Activated naive CD4-positive, alpha-beta T cell treated with anti-CD3 and anti-CD28 coated beads, Interleukin-2, amount 10 ng/mL, durations not matched to agents 7 days and 5 days (primary cell): ENCODE measurements around the gene CTPS2.
A peak's percentile ranks its signal among the peaks of the same experiment; 100 is the strongest.

Experiments used
- CTCF ChIA-PET: fragments of 350-600 bp; sonication (Branson Sonifier 250); formaldehyde crosslinking; loops from one replicate; lab custom pipeline; 2021; ENCODE audit warnings: antibody characterized with exemption; lab: Charles Lee
- DNase-seq: peaks from one replicate; pipeline ENCODE4 v3.0.0-alpha.2; 2020
- H3K27ac Mint-ChIP-seq: one replicate; pipeline ENCODE4 v1.8.0; 2021; ENCODE audit warnings: mild to moderate bottlenecking, moderate library complexity, mixed read lengths
- H3K27me3 Mint-ChIP-seq: one replicate; pipeline ENCODE4 v1.8.0; 2021; ENCODE audit warnings: mild to moderate bottlenecking, mixed read lengths
- H3K36me3 Mint-ChIP-seq: one replicate; pipeline ENCODE4 v1.8.0; 2021; ENCODE audit warnings: mixed read lengths
- H3K4me1 Mint-ChIP-seq: one replicate; pipeline ENCODE4 v1.8.0; 2021; ENCODE audit warnings: mixed read lengths
- H3K4me3 Mint-ChIP-seq: one replicate; pipeline ENCODE4 v1.8.0; 2021; ENCODE audit warnings: mild to moderate bottlenecking, moderate library complexity, mixed read lengths
- H3K9me3 Mint-ChIP-seq: one replicate; pipeline ENCODE4 v1.8.0; 2021; ENCODE audit warnings: mixed read lengths

Gene CTPS2

DNA sequence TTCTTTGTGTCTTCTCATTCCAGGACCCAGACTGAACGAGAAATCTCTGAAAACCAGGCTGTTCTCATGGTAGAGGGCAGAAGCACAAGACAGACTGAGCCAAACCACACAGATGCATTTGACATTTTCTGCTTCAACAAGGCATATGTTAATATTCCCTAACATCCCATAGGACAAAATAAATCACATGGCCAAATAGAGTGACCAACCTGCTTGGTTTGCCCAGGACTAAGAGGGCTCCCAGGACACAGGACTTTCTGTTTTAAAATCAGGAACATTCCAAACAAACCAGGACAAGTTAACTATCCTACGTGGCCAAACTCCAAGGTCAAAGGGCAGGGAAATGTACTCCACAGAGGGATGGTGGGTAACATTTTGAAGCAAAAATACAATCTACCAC lies 11.7 kb downstream of the CTPS2 start:
- CTCF ChIA-PET: no interaction called here
- H3K36me3 Mint-ChIP-seq: peaks cover 2% of the 10 kb centered on the region
- no peak for DNase-seq

DNA sequence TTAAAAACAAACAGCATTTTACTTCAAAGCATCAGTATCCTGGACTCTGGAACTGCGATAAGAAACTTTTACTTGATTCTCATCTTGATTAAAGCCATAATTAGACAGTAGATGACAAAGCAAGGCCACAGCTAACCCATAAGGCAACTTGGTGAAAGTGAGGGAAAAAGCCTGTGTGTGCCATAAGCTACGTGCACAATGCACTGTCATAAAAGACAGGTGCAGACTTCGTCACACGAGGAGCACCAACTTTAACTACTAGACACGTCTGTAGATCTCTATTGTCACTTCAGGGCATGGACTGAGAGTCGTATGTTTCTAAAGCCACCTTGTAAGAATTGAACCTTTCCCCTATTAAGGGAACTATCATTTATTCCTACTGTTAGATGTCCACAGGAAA lies 13.1 kb downstream of the CTPS2 start:
- Mint-ChIP-seq H3K27me3 (no peaks in the 10 kb centered on the region), H3K9me3 (no peaks in the 10 kb centered on the region), H3K36me3 (peaks cover 2% of the 10 kb centered on the region), H3K4me1 (peaks cover 2% of the 10 kb centered on the region), H3K4me3 (no peak overlapping the region), H3K27ac (no peak overlapping the region)
- CTCF ChIA-PET: no interaction called here
- DNase-seq: no peak

More for the DNA sequence above, 11.7 kb downstream of the CTPS2 start:
- no peak overlapping the region for H3K4me3 Mint-ChIP-seq
- peaks cover 2% of the 10 kb centered on the region for H3K4me1 Mint-ChIP-seq
- no peak overlapping the region for H3K27ac Mint-ChIP-seq
- no peaks in the 10 kb centered on the region for H3K27me3 Mint-ChIP-seq
- no peaks in the 10 kb centered on the region for H3K9me3 Mint-ChIP-seq

DNA sequence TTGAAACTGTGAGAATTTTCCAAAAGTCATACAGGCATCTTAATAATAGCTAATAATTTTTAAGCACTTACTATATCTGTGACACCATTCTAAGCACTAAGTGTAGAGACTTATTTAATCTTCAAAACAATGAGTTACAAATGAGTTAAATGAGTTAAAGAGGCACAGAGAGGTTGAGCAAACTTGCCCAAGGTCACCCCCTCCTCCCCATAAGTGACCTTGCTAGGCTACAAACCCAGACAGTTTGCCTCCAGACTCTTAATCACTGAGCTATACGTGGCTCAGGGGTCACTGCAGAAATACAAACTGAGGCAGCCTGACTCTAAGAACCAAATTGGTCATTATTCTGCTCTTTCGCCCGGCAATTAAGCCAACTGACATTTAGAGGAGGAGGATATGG lies 15.5 kb downstream of the CTPS2 start:
- no peaks in the 10 kb centered on the region for H3K27me3 Mint-ChIP-seq
- DNase-seq: no peak
- no peaks in the 10 kb centered on the region for H3K36me3 Mint-ChIP-seq
- peaks cover 2% of the 10 kb centered on the region for H3K4me1 Mint-ChIP-seq
- H3K4me3 Mint-ChIP-seq: no peak overlapping the region
- H3K9me3 Mint-ChIP-seq: no peaks in the 10 kb centered on the region
- CTCF ChIA-PET: interaction anchor here (0.9 to 1.4 kb wide), 2 partner anchors 10 to 252 kb away, joined by 3 to 5 read pairs; no protein-coding TSS in a partner anchor
- H3K27ac Mint-ChIP-seq: no peak overlapping the region

DNA sequence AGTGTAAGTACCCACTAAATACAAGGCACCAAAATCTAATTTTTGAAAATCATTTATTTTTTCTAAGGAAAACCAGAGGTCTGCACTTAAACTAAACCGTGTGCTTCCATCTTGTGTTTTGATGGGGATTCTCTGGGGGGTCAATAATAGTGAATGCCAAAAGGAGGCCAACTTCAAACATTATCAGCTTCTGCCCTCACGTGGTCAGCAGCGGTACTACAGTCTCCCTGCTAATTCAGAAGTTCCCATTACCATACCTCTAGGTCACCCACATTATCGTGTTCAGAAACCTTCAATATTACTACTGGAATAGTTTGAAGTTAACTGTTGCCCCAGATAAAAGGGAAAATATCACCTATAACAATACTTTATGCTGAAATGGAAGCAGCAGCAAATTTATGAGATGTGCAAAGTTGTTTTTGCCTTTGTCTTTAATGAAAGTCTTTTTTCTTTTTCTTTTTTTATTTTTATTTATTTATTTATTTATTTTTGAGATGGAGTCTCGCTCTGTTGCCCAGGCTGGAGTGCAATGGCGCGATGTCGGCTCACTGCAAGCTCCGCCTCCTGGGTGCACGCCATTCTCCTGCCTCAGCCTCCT lies 17.3 kb downstream of the CTPS2 start:
- Mint-ChIP-seq H3K36me3 (no peaks in the 10 kb centered on the region), H3K4me3 (no peak overlapping the region), H3K27ac (no peak overlapping the region), H3K9me3 (no peaks in the 10 kb centered on the region), H3K4me1 (peaks cover 2% of the 10 kb centered on the region), H3K27me3 (no peaks in the 10 kb centered on the region)
- CTCF ChIA-PET: no interaction called here
- peak; percentile 65 for DNase-seq

DNA sequence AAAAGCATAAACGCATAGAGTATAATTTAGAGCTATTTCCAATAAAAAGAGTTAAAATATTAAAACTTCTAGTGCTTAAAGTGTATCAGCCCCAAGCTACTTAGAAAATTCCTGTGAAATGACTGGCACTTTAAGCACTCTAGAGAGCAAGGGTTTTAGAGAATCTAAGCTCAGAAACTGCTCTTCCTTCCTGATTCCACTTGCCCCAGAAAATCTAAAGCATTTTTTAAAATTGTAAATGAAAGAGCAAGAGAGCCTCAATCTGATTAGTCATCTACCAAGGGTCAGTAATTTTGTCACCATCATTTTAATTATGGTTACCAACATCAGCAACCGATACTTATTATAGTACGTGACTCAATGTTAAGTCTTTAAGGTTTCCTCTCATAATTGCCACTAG lies 25.0 kb downstream of the CTPS2 start:
- DNase-seq: no peak
- CTCF ChIA-PET: interaction anchor here (0.8 kb wide), 1 partner anchor 9 kb away, joined by 5 read pairs; no protein-coding TSS in a partner anchor
- no peaks in the 10 kb centered on the region for H3K4me1 Mint-ChIP-seq

DNA sequence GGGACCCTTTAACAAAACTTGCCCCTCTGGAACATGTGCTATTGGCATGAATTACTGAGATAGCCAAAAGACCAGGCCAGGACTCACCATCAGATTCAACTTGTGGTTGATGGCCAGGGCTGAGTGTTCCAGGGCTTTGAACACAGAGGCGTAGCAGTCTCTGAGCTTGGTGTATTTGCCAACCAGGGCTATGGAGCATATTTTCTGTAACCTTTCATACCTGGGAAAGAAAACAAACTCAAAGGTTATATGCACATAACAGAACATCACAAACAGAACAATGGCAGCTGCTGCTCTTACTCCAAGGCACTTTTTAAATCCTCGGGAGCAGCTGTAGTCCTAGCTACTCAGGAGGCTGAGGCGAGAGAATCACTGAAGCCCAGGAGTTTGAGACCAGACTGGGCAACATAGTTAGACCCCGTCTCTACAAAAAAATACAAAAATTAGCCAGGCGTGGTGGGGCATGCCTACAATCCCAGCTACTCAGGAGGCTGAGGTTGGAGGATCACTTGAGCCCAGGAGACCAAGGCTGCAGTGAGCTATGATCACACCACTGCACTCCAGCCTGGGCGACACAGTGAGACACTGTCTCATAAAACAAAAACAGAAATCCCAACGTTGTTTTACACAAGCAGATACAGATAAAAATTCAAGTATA lies 29.3 kb downstream of the CTPS2 start:
- no peaks in the 10 kb centered on the region for H3K4me1 Mint-ChIP-seq

More for the DNA sequence above, 25.0 kb downstream of the CTPS2 start:
- H3K4me3 Mint-ChIP-seq: no peak overlapping the region
- no peaks in the 10 kb centered on the region for H3K27me3 Mint-ChIP-seq
- H3K9me3 Mint-ChIP-seq: no peaks in the 10 kb centered on the region
- H3K27ac Mint-ChIP-seq: no peak overlapping the region
- no peaks in the 10 kb centered on the region for H3K36me3 Mint-ChIP-seq

DNA sequence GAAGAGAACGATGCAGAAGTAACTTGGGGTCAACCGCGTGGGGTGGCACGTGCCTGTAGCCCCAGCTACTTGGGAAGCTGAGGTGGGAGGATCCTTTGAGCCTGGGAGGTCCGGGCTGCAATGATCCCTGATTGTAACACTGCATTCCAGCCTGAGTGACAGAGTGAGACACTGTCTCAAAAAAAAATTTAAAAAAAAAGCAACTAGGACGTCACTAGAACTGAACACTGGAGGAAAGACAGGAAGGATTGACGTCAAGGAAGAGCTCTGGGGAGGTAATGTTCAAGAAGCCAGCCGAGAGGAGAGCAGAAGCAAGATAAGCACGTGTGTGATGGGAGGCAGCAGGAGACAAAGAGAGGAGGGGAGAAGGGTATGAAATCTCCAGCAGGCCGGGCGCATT lies 33.8 kb downstream of the CTPS2 start:
- CTCF ChIA-PET: no interaction called here
- H3K27ac Mint-ChIP-seq: no peak overlapping the region

More for the DNA sequence above, 29.3 kb downstream of the CTPS2 start:
- H3K4me3 Mint-ChIP-seq: no peak overlapping the region
- CTCF ChIA-PET: interaction anchor here (1.4 kb wide), 1 partner anchor 247 kb away, joined by 3 read pairs; no protein-coding TSS in a partner anchor
- no peaks in the 10 kb centered on the region for H3K36me3 Mint-ChIP-seq
- H3K27ac Mint-ChIP-seq: no peak overlapping the region
- DNase-seq: no peak
- H3K9me3 Mint-ChIP-seq: no peaks in the 10 kb centered on the region
- no peaks in the 10 kb centered on the region for H3K27me3 Mint-ChIP-seq

DNA sequence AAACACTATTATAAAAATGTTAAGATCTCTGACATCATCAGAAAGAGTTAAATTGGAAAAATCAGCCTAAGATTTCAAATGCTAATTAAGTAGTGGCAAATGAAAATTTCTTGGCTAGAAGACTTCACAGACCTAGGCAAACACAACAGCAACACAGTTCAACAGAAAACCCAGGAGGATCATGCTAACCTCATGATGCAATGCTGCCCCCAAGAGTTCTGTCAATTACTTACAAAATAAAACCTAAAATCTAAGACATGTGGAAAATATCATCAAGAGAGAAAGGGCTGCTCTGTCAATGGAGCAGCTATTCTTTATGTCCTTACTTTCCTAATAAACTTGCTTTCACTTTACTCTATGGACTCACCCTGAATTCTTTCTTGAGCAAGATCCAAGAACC lies 41.5 kb downstream of the CTPS2 start:
- no peaks in the 10 kb centered on the region for H3K27me3 Mint-ChIP-seq
- H3K9me3 Mint-ChIP-seq: no peaks in the 10 kb centered on the region
- no peak overlapping the region for H3K4me3 Mint-ChIP-seq
- no peaks in the 10 kb centered on the region for H3K36me3 Mint-ChIP-seq
- H3K27ac Mint-ChIP-seq: no peak overlapping the region
- DNase-seq: peak; percentile 50
- no peaks in the 10 kb centered on the region for H3K4me1 Mint-ChIP-seq
- CTCF ChIA-PET: interaction anchor here (1.5 kb wide), 1 partner anchor 234 kb away, joined by 4 read pairs; no protein-coding TSS in a partner anchor

More for the DNA sequence above, 33.8 kb downstream of the CTPS2 start:
- Mint-ChIP-seq H3K4me1 (no peaks in the 10 kb centered on the region), H3K36me3 (peaks cover 3% of the 10 kb centered on the region), H3K9me3 (no peaks in the 10 kb centered on the region), H3K27me3 (no peaks in the 10 kb centered on the region), H3K4me3 (no peak overlapping the region)
- no peak for DNase-seq

DNA sequence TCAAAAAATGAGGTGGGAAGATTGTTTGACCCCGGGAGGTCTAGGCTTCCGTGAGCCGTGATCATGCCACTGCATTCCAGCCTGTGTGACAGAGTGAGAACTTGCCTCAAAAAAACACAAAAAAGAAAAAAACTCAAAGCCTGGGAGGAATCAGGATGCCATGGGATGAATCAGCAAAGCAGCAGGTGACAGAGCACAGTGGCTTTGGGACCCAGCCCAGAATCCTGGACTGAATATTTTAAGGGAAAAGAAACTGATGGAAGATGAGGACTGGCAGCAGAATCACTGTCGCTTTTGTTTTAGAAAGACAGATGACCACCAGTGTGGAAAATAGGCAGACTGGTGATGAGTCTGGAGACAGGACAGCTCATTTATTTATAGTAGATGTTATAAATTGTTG lies 45.9 kb downstream of the CTPS2 start:
- H3K4me3 Mint-ChIP-seq: no peak overlapping the region
- no peak for DNase-seq
- CTCF ChIA-PET: interaction anchor here (1.2 kb wide), 1 partner anchor 229 kb away, joined by 3 read pairs; no protein-coding TSS in a partner anchor
- no peaks in the 10 kb centered on the region for H3K27me3 Mint-ChIP-seq
- H3K36me3 Mint-ChIP-seq: peaks cover 2% of the 10 kb centered on the region
- H3K4me1 Mint-ChIP-seq: peaks cover 2% of the 10 kb centered on the region
- no peaks in the 10 kb centered on the region for H3K9me3 Mint-ChIP-seq
- H3K27ac Mint-ChIP-seq: no peak overlapping the region

DNA sequence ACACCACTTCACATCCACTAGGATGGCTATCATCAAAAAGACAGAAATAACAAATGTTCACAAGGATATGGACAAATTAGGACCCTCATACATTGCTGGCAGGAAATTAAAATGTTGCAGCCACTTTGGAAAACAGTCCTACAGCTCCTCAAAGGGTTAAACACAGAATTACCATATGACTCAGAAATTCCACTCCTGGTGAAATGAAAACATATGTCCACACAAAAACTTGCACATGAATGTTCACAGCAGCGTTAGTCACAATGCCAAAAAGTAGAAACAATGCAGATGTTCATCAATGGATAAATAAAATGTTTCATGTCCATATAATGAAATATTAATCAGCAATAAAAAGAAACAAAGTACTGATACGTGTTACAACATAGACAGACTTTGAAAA lies 47.4 kb downstream of the CTPS2 start:
- no peaks in the 10 kb centered on the region for H3K9me3 Mint-ChIP-seq
- peaks cover 2% of the 10 kb centered on the region for H3K4me1 Mint-ChIP-seq
- H3K36me3 Mint-ChIP-seq: peaks cover 2% of the 10 kb centered on the region
- H3K27ac Mint-ChIP-seq: no peak overlapping the region
- H3K27me3 Mint-ChIP-seq: no peaks in the 10 kb centered on the region
- H3K4me3 Mint-ChIP-seq: no peak overlapping the region
- no peak for DNase-seq
- CTCF ChIA-PET: interaction anchor here (1.2 to 1.5 kb wide), 3 partner anchors 8 to 228 kb away, joined by 3 to 5 read pairs (median 3); no protein-coding TSS in a partner anchor

DNA sequence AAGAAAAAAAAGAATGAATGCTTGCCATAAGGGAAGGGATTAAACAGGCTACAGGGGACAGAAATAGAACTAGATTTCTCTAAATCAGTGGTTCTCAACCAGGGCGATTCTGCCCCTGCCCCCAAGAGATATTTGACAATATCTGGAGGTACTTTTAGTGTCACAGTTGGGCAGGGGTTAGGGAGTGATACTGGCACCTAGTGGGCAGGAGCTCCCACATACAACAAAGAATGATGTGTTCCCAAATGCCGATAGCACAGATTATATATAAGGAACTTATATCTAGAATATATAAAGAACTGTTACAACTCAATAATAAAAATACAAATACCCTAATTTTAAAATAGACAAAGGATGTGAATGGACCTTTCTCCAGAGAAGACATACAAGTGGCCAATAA lies 47.8 kb downstream of the CTPS2 start:
- Mint-ChIP-seq H3K4me1 (peaks cover 2% of the 10 kb centered on the region), H3K4me3 (no peak overlapping the region), H3K9me3 (no peaks in the 10 kb centered on the region), H3K36me3 (peaks cover 2% of the 10 kb centered on the region), H3K27ac (no peak overlapping the region), H3K27me3 (no peaks in the 10 kb centered on the region)
- no peak for DNase-seq
- CTCF ChIA-PET: interaction anchor here (0.6 to 1.5 kb wide), 3 partner anchors 9 to 228 kb away, joined by 3 to 5 read pairs (median 3); no protein-coding TSS in a partner anchor

DNA sequence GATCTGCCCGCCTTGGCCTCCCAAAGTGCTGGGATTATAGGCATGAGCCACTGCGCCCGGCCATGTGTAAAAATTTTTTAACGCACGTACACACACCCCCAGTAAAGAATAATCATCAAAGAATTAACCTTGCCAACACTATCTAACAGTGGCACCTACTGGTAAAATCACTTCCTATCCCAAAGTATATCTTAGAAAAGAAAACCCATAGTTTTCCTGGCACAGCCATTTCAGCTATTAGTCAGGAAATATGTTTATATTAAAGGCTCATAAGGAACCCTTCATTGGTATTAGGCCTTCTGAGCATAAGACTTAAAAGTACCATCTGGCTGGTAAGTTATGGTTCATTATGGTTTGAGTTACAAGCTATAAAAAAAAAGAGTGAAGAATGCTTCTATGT lies 48.4 kb downstream of the CTPS2 start:
- Mint-ChIP-seq H3K27me3 (no peaks in the 10 kb centered on the region), H3K4me1 (peaks cover 2% of the 10 kb centered on the region), H3K27ac (no peak overlapping the region), H3K36me3 (peaks cover 2% of the 10 kb centered on the region), H3K4me3 (no peak overlapping the region), H3K9me3 (no peaks in the 10 kb centered on the region)
- DNase-seq: no peak
- CTCF ChIA-PET: interaction anchor here (0.6 to 1.5 kb wide), 3 partner anchors 9 to 227 kb away, joined by 3 to 5 read pairs (median 3); no protein-coding TSS in a partner anchor

DNA sequence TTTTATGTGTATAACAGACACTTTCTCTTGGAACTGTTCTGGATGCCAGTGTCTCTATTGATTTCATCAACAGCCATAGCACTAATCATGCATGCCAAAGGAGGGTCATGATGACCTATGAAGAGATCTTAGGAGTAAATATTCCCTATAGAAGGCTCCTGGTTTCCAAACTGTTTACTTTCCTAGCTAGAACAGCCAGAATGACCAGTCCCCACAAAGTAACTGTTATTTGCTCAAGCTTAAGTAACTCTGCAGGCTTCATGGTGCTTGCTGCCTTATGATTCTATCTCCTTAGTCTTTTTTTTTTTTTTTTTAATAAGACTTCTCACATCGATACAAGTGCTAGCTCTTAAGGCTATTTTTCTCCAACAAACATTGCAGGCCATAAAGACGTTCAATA lies 50.1 kb downstream of the CTPS2 start:
- CTCF ChIA-PET: interaction anchor here (1.3 kb wide), 1 partner anchor 225 kb away, joined by 3 read pairs; no protein-coding TSS in a partner anchor
- H3K27ac Mint-ChIP-seq: no peak overlapping the region
- H3K27me3 Mint-ChIP-seq: no peaks in the 10 kb centered on the region
- peaks cover 2% of the 10 kb centered on the region for H3K36me3 Mint-ChIP-seq
- no peak overlapping the region for H3K4me3 Mint-ChIP-seq
- DNase-seq: no peak
- peaks cover 2% of the 10 kb centered on the region for H3K4me1 Mint-ChIP-seq
- H3K9me3 Mint-ChIP-seq: no peaks in the 10 kb centered on the region

DNA sequence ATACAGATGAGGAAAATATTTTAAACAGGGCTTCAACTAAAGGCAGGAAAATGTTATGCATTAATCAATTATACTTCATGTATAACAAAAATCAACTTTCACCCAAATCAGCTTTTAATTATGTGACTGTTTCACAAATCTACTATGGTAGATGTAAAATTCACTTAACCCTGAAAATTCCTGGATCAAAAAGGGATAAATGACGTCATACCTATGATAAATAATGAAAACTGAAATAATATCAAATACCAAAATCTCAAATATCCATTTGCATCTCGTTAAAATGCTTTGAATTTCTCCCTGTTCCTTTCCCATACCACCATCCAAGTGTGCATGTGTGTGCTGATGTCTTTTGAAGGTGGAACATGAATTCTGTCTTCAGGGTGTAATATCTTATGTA lies 51.0 kb downstream of the CTPS2 start:
- Mint-ChIP-seq H3K9me3 (no peaks in the 10 kb centered on the region), H3K4me1 (peaks cover 2% of the 10 kb centered on the region), H3K36me3 (peaks cover 2% of the 10 kb centered on the region), H3K27me3 (no peaks in the 10 kb centered on the region), H3K27ac (no peak overlapping the region), H3K4me3 (no peak overlapping the region)
- DNase-seq: no peak
- CTCF ChIA-PET: no interaction called here
